Vagina (tissue), 2 donors: ENCODE measurements around the gene MID1.

Experiments used
- POLR2A ChIP-seq, 2 donors: fragments of 450-650 bp; IDR thresholded peaks; one replicate each; pipeline ENCODE4 v1.6.1; 2017; ENCODE audit warnings: antibody characterized with exemption in 2 of 2, mild to moderate bottlenecking in 2 of 2, moderate library complexity in 2 of 2
- TF ChIP-seq, protein P1 (sequence below), 3 experiments: fragments of 450-650 bp in 2 of 3; fragments of 200-600 bp in 1 of 3; sonication (generic) in 1 of 3; IDR thresholded peaks; one replicate each; pipeline ENCODE4 v1.5.1; 2017 to 2019; ENCODE audit warnings: antibody characterized with exemption in 3 of 3, mild to moderate bottlenecking in 2 of 3, moderate library complexity in 2 of 3

- TF ChIP-seq POLR2A (IDR thresholded peaks at IDR 0.05) = no peak
- TF ChIP-seq, protein P1, sequence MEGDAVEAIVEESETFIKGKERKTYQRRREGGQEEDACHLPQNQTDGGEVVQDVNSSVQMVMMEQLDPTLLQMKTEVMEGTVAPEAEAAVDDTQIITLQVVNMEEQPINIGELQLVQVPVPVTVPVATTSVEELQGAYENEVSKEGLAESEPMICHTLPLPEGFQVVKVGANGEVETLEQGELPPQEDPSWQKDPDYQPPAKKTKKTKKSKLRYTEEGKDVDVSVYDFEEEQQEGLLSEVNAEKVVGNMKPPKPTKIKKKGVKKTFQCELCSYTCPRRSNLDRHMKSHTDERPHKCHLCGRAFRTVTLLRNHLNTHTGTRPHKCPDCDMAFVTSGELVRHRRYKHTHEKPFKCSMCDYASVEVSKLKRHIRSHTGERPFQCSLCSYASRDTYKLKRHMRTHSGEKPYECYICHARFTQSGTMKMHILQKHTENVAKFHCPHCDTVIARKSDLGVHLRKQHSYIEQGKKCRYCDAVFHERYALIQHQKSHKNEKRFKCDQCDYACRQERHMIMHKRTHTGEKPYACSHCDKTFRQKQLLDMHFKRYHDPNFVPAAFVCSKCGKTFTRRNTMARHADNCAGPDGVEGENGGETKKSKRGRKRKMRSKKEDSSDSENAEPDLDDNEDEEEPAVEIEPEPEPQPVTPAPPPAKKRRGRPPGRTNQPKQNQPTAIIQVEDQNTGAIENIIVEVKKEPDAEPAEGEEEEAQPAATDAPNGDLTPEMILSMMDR (IDR thresholded peaks at IDR 0.05) = no peak
Measured at GRCh38 chrX:10618961-10619360, 1.4 kb downstream of the MID1 start.
